Esophagus squamous epithelium (tissue), 5 donors: ENCODE data around the gene BICRA. TPM values are rescaled to one million over a fixed set of nuclear protein-coding genes. Genes with fewer than 3 reads are reported as not detected.
A peak's percentile ranks its signal among the peaks of the same experiment; 100 is the strongest.
"Not testable (repeated sequence)": the region's sequence is repeated elsewhere in the genome, so short reads cannot be mapped to it uniquely, and the experiment has no call there.

Source experiments
- DNase-seq: peaks from one replicate; lab custom pipeline; 2025; lab: John Stamatoyannopoulos, UW
- H3K27ac ChIP-seq, 4 donors: fragments of 200-600 bp; sonication (generic); one replicate each; pipeline ENCODE4 v1.5.1; 2016 to 2019; ENCODE audit warnings: mild to moderate bottlenecking in 1 of 4
- H3K27me3 ChIP-seq, 4 donors: fragments of 200-600 bp; sonication (generic); 1 replicate in 3 of 4; 2 replicates in 1 of 4; pipeline versions ENCODE4 v1.5.1 to v1.6.0; 2017 to 2021; ENCODE audit warnings: antibody characterized with exemption in 1 of 4
- H3K36me3 ChIP-seq, 3 donors: fragments of 200-600 bp; sonication (generic); one replicate each; pipeline ENCODE4 v1.5.1; 2016 to 2019
- H3K4me1 ChIP-seq, 3 donors: fragments of 200-600 bp; sonication (generic); one replicate each; pipeline ENCODE4 v1.5.1; 2017 to 2019
- H3K4me3 ChIP-seq, 4 donors: fragments of 200-600 bp; sonication (generic); 1 replicate in 3 of 4; 2 replicates in 1 of 4; pipeline ENCODE4 v1.5.1; 2016 to 2019; ENCODE audit warnings: mild to moderate bottlenecking in 2 of 4, moderate library complexity in 1 of 4
- H3K9me3 ChIP-seq, 3 donors: fragments of 200-600 bp; sonication (generic); one replicate each; pipeline ENCODE4 v1.5.1; 2016 to 2019
- CTCF ChIP-seq, 6 experiments: fragments of 450-650 bp in 4 of 6; fragments of 200-600 bp in 2 of 6; sonication (generic) in 2 of 6; IDR thresholded peaks; one replicate each; pipeline ENCODE4 v1.5.1; 2016 to 2019; ENCODE audit warnings: antibody characterized with exemption in 6 of 6, mild to moderate bottlenecking in 4 of 6, moderate library complexity in 4 of 6
- POLR2A ChIP-seq, 4 donors: fragments of 450-650 bp; IDR thresholded peaks; one replicate each; pipeline ENCODE4 v1.6.1; 2017; ENCODE audit warnings: antibody characterized with exemption in 4 of 4, mild to moderate bottlenecking in 4 of 4, moderate library complexity in 3 of 4
- WGBS, 2 donors: methylation state at CpG; one replicate each; pipeline ENCODE4 v1.1.5; 2018; 5-methylcytosine and 5-hydroxymethylcytosine counted together
- intact Hi-C: fragments of 100-400 bp; cut with DNase I; formaldehyde crosslinking; loops from one replicate; pipeline ENCODE4 v1.15.0; 2022
- total RNA-seq, 4 donors: library from RNA; depleted of rRNA; stranded (reverse); fragments of >200 nt; gene quantifications; one replicate each; pipeline ENCODE4 v1.1.0, GENCODE V29; 2016
- donor health status: DM: yes; HTN: yes; CAD: no.

The BICRA gene
- total RNA-seq, 4 donors from 2014 or later: 1.1 to 17.5 (median 7.0) TPM

GRCh38 chr19:47711652-47712242 lies 102.8 kb downstream of the BICRA start:
- TF ChIP-seq CTCF (IDR thresholded peaks at IDR 0.05) (no peak), POLR2A (IDR thresholded peaks at IDR 0.05) (no peak)
- Histone ChIP-seq H3K27me3 (no peaks in the 10 kb centered on the region), H3K4me3 (no peak overlapping the region), H3K4me1 (peaks cover 0 to 46% (median 22%) of the 10 kb centered on the region in 3 donors), H3K36me3 (peaks cover 0 to 8% (median 5%) of the 10 kb centered on the region in 3 donors), H3K27ac (no peak overlapping the region), H3K9me3 (no peaks in the 10 kb centered on the region)
- WGBS, 2 donors: 70 to 77% methylated on average over 8 of the region's 8 CpGs
- no peak for DNase-seq
- intact Hi-C loops: loop anchor here (5.0 kb wide), 1 partner anchor 76 kb away; no protein-coding TSS in a partner anchor

GRCh38 chr19:47713046-47714021 lies 104.4 kb downstream of the BICRA start, which contains the start of gene EHD2:
Gene EHD2, plus strand, starts transcription at chr19:47713422. Its CDS starts 3,191 bp downstream, at chr19:47716613.
- 4 to 11% methylated on average over 11 to 20 of the region's 52 CpGs for WGBS, 2 donors
- TF ChIP-seq POLR2A (IDR thresholded peaks at IDR 0.05) (peak in 2 of 4 donors; percentile 81 to 83), CTCF (IDR thresholded peaks at IDR 0.05) (peak; percentile 86 to 98 (median 95))
- peaks cover under 1 to 57% (median 37%) of the 10 kb centered on the region in 3 donors for H3K4me1 ChIP-seq
- DNase-seq: no peak
- H3K9me3 ChIP-seq: no peaks in the 10 kb centered on the region
- peaks cover 0 to 19% (median 12%) of the 10 kb centered on the region in 3 donors for H3K36me3 ChIP-seq
- H3K27me3 ChIP-seq: no peaks in the 10 kb centered on the region
- H3K4me3 ChIP-seq: peak within 1 kb of the TSS; percentile 60 to 83 (median 78)
- H3K27ac ChIP-seq: peak within 1 kb of the TSS; percentile 88 to 96 (median 91)
- intact Hi-C loops: loop anchor here (5.0 kb wide), 1 partner anchor 74 kb away; no protein-coding TSS in a partner anchor

- no peak for DNase-seq
- H3K4me3 ChIP-seq: peak overlapping the region; percentile 60 to 83 (median 78)
- peaks cover 11 to 67% (median 47%) of the 10 kb centered on the region in 3 donors for H3K4me1 ChIP-seq
- H3K27me3 ChIP-seq: no peaks in the 10 kb centered on the region
- H3K9me3 ChIP-seq: no peaks in the 10 kb centered on the region
- TF ChIP-seq CTCF (IDR thresholded peaks at IDR 0.05) (no peak), POLR2A (IDR thresholded peaks at IDR 0.05) (no peak)
- peaks cover 0 to 19% (median 12%) of the 10 kb centered on the region in 3 donors for H3K36me3 ChIP-seq
- intact Hi-C loops: loop anchor here (5.0 kb wide), 1 partner anchor 73 kb away; no protein-coding TSS in a partner anchor
- 55 to 62% methylated on average over 4 of the region's 4 CpGs for WGBS, 2 donors
- H3K27ac ChIP-seq: peak overlapping the region; percentile 88 to 96 (median 91)
These were observed 105.4 kb downstream of the BICRA start for GRCh38 chr19:47714339-47714738.

GRCh38 chr19:47714855-47715254 lies 105.9 kb downstream of the BICRA start:
- H3K9me3 ChIP-seq, H3K27me3 ChIP-seq, DNase-seq: not testable (repeated sequence)
- Histone ChIP-seq H3K4me1 (peaks cover 15 to 72% (median 52%) of the 10 kb centered on the region in 3 donors), H3K27ac (peak overlapping the region in 3 of 4 donors; percentile 88 to 96 (median 92)), H3K4me3 (peak overlapping the region in 2 of 4 donors; percentile 82 to 83), H3K36me3 (peaks cover 0 to 19% (median 12%) of the 10 kb centered on the region in 3 donors)
- intact Hi-C loops: loop anchor here (5.0 kb wide), 1 partner anchor 72 kb away; no protein-coding TSS in a partner anchor

- no peaks in the 10 kb centered on the region for H3K9me3 ChIP-seq
- 62 to 72% methylated on average over 8 to 10 of the region's 32 CpGs for WGBS, 2 donors
- intact Hi-C loops: no loop called here
- H3K4me1 ChIP-seq: peaks cover 15 to 87% (median 60%) of the 10 kb centered on the region in 3 donors
- TF ChIP-seq CTCF (IDR thresholded peaks at IDR 0.05): no peak
- TF ChIP-seq POLR2A (IDR thresholded peaks at IDR 0.05): no peak
- peaks cover 0 to 21% (median 12%) of the 10 kb centered on the region in 3 donors for H3K36me3 ChIP-seq
- no peak for DNase-seq
- H3K27me3 ChIP-seq: no peaks in the 10 kb centered on the region
- H3K27ac ChIP-seq: peak overlapping the region in 3 of 4 donors; percentile 92 to 94 (median 93)
- peak overlapping the region in 3 of 4 donors; percentile 3 to 53 (median 20) for H3K4me3 ChIP-seq
These were observed 107.5 kb downstream of the BICRA start for GRCh38 chr19:47716270-47716937.

GRCh38 chr19:47718415-47719046 lies 109.6 kb downstream of the BICRA start:
- 63 to 77% methylated on average over 4 to 5 of the region's 11 CpGs for WGBS, 2 donors
- Histone ChIP-seq H3K4me1 (peaks cover 21 to 97% (median 75%) of the 10 kb centered on the region in 3 donors), H3K36me3 (peaks cover 0 to 30% (median 12%) of the 10 kb centered on the region in 3 donors), H3K27ac (peak overlapping the region; percentile 88 to 94 (median 92)), H3K4me3 (peak overlapping the region in 3 of 4 donors; percentile 18 to 55 (median 34))
- H3K27me3 ChIP-seq, intact Hi-C loops, H3K9me3 ChIP-seq, DNase-seq: not testable (repeated sequence)
